ENCODE data around the gene DNAJC5. TPM values are rescaled to one million over a fixed set of nuclear protein-coding genes. Genes with fewer than 3 reads are reported as not detected.

The DNAJC5 gene
- total and polyA plus RNA-seq, 2 donors, result 23.3 to 26.1 TPM

DNA sequence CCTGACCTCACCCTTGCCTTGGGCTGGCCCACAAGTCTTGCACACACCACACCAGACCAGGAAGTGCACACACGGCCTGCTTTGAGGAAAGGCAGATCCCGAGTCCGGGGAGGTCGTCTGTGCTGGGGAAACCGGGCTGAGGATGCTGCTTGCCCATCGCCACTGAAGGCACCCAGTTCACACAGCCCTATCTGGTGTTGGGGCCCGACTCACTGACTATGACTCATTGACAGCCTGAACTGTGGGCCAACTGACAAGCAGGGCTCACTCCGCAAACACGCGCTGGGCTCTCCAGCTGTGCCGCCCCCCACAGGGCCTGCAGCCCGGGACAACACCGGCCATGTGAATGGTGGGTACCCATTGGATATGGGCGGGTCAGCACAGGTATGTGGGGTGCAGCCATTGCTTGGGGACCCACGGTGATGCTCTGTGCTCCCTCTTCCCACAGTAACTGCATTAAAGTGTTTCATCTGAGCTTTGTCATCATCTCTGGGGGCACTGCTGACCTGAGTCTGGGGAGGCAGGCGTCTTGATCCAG, 82.9 kb downstream of the DNAJC5 start:
- Histone ChIP-seq H3K27ac (ENCODE audit: low read depth in 1 of 2, low read length in 1 of 2) (no peak overlapping the region), H3K4me3 (ENCODE audit: low read length in 2 of 2) (peak overlapping the region; percentile 55 to 69), H3K36me3 (ENCODE audit: control insufficient read depth in 2 of 2, insufficient read depth in 2 of 2, low read length in 1 of 2) (peaks cover 10 to 12% of the 10 kb centered on the region in 2 donors), H3K9me3 (ENCODE audit: control insufficient read depth in 2 of 2, insufficient read depth in 1 of 2, low read length in 1 of 2) (peaks cover 0 to 2% of the 10 kb centered on the region in 2 donors), H3K4me1 (ENCODE audit: control insufficient read depth in 2 of 2, insufficient read depth in 2 of 2, low read length in 2 of 2) (peaks cover 15 to 47% of the 10 kb centered on the region in 2 donors), H3K27me3 (ENCODE audit: control insufficient read depth in 2 of 2, insufficient read depth in 1 of 2, low read length in 1 of 2) (peaks cover 0 to 17% of the 10 kb centered on the region in 2 donors)
- no peak for DNase-seq (ENCODE audit: low read depth in 6 of 9, low spot score in 9 of 9)
- 88% methylated on average over 16 of the region's 16 CpGs for WGBS

DNA sequence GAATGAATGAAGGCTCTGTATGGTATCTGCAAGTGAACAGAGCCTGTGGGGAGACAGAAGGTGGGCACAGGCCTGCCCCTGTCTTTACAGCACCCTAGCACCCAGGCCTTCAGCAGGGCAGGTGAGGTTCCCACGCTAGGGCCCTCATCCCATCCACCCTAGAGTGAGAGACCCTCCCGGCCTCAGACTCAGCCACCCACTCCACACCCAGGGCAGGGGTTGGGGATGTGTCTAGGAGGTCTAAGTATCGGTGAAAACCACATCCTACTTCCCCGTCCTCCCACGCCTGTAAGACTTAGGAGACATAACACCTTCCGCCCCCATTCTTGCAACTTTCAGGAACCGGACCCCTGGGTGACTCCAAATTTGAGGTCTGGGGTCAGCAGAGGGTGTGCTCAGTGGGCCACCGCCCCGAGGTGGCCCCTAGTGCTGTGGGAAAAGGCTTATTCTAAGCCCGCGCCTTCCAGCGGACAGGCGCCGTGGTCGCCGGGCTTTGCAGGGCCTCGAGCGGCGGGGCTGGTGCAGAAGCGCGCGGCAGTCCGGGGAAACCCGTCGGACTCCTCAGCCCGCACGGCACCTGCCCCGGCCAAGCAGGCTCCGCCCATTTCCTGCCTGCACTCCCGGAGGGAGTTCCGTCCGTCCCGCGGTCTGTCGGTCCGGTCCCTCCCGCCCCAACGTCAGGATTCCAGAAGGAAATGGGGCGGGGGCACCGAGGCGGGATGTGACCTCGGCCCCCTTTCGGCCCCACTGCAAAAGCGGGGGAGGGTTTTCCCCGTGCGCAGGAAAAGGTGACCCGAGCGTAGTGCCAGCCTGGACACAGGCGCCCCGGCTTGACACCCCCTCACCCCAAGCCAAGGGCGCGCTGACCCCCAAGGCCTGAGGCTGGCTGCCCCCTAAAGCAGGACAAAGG, 83.6 kb downstream of the DNAJC5 start:
- peak overlapping the region; percentile 55 to 69 for H3K4me3 ChIP-seq (ENCODE audit: low read length in 2 of 2)
- peaks cover 0 to 17% of the 10 kb centered on the region in 2 donors for H3K27me3 ChIP-seq (ENCODE audit: control insufficient read depth in 2 of 2, insufficient read depth in 1 of 2, low read length in 1 of 2)
- WGBS, result 3% methylated on average over 52 of the region's 52 CpGs
- DNase-seq (ENCODE audit: low read depth in 6 of 9, low spot score in 9 of 9), result peak in 1 of 9 donors; percentile 55
- peak overlapping the region; percentile 43 to 85 for H3K27ac ChIP-seq (ENCODE audit: low read depth in 1 of 2, low read length in 1 of 2)
- peaks cover 0 to 2% of the 10 kb centered on the region in 2 donors for H3K9me3 ChIP-seq (ENCODE audit: control insufficient read depth in 2 of 2, insufficient read depth in 1 of 2, low read length in 1 of 2)
- H3K36me3 ChIP-seq (ENCODE audit: control insufficient read depth in 2 of 2, insufficient read depth in 2 of 2, low read length in 1 of 2), result peaks cover 17 to 18% of the 10 kb centered on the region in 2 donors
- peaks cover 15 to 47% of the 10 kb centered on the region in 2 donors for H3K4me1 ChIP-seq (ENCODE audit: control insufficient read depth in 2 of 2, insufficient read depth in 2 of 2, low read length in 2 of 2)

DNA sequence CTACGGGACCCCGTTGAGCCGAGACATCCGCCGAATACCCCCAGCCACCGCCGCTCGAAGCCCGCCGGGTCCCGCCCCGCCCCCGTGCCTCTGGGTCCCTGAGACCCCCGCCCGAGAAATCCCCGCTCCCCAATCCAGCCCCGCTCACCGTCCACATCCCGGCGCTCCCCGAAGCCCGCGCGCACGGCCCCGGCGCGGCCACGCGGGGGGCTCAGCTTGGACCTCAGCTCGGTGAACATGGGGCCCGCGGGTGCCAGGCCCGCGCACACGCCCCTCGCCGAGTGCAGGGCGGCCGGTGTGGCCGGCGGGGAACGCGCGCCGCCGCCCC, 84.3 kb downstream of the DNAJC5 start:
- Histone ChIP-seq H3K27ac (ENCODE audit: low read depth in 1 of 2, low read length in 1 of 2) (peak overlapping the region; percentile 43 to 85), H3K4me1 (ENCODE audit: control insufficient read depth in 2 of 2, insufficient read depth in 2 of 2, low read length in 2 of 2) (peaks cover 15 to 44% of the 10 kb centered on the region in 2 donors), H3K9me3 (ENCODE audit: control insufficient read depth in 2 of 2, insufficient read depth in 1 of 2, low read length in 1 of 2) (peaks cover 0 to 2% of the 10 kb centered on the region in 2 donors), H3K27me3 (ENCODE audit: control insufficient read depth in 2 of 2, insufficient read depth in 1 of 2, low read length in 1 of 2) (peaks cover 0 to 17% of the 10 kb centered on the region in 2 donors), H3K4me3 (ENCODE audit: low read length in 2 of 2) (peak overlapping the region; percentile 55 to 69), H3K36me3 (ENCODE audit: control insufficient read depth in 2 of 2, insufficient read depth in 2 of 2, low read length in 1 of 2) (peaks cover 17 to 23% of the 10 kb centered on the region in 2 donors)
- under 1% methylated on average over 47 of the region's 47 CpGs for WGBS
- no peak for DNase-seq (ENCODE audit: low read depth in 6 of 9, low spot score in 9 of 9)

DNA sequence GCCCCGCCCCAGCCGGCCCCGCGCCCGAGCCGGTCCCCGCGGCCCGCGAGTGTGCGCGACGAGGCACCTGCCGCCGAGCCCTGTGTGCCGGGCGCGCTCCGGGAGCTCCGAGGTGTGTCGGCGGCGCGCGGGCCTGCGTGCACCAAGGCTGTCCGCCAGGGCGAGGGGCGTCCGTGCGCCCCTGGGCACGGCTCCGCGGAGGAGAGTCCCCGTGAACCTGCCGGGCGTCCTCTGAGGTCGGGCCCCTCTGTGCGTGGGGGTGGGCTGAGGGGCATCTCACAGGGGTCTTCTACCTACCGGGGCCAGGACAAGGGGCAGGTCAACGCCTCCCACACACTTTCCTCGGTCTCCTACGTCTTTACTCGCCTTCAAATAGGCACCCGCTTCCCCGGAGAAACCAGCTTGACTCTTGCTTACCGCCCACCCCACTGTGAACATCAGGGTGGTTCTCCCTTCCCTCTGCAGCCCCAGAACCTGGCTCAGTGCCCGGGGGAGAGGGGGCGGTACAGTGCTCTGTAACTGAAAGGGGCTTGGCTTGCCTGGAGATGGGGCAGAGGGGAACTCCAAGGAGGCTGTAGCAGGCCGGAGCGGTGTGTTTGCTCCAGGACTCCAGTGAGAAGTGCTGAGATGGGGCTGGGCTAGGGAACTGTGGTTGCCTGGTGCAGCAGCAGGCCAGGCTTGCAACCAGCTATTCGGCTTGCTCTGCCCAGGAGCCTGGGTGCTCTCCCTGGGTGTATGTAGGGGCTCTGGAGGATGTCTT, 84.8 kb downstream of the DNAJC5 start, which contains the start of gene SAMD10:
Gene SAMD10, minus strand, starts transcription at position 86 of the 760 bp plus-strand sequence. CDS start 175 bp downstream, outside the sequence.
- peaks cover 0 to 17% of the 10 kb centered on the region in 2 donors for H3K27me3 ChIP-seq (ENCODE audit: control insufficient read depth in 2 of 2, insufficient read depth in 1 of 2, low read length in 1 of 2)
- under 1% methylated on average over 52 of the region's 52 CpGs for WGBS
- no peaks in the 10 kb centered on the region for H3K9me3 ChIP-seq (ENCODE audit: control insufficient read depth in 2 of 2, insufficient read depth in 1 of 2, low read length in 1 of 2)
- H3K27ac ChIP-seq (ENCODE audit: low read depth in 1 of 2, low read length in 1 of 2), result peak within 1 kb of the TSS; percentile 66 to 85
- H3K4me1 ChIP-seq (ENCODE audit: control insufficient read depth in 2 of 2, insufficient read depth in 2 of 2, low read length in 2 of 2), result peaks cover 15 to 41% of the 10 kb centered on the region in 2 donors
- peak in 3 of 9 donors; percentile 52 to 72 (median 55) for DNase-seq (ENCODE audit: low read depth in 6 of 9, low spot score in 9 of 9)
- H3K36me3 ChIP-seq (ENCODE audit: control insufficient read depth in 2 of 2, insufficient read depth in 2 of 2, low read length in 1 of 2), result peaks cover 22 to 28% of the 10 kb centered on the region in 2 donors
- H3K4me3 ChIP-seq (ENCODE audit: low read length in 2 of 2), result peak within 1 kb of the TSS; percentile 69 to 78

DNA sequence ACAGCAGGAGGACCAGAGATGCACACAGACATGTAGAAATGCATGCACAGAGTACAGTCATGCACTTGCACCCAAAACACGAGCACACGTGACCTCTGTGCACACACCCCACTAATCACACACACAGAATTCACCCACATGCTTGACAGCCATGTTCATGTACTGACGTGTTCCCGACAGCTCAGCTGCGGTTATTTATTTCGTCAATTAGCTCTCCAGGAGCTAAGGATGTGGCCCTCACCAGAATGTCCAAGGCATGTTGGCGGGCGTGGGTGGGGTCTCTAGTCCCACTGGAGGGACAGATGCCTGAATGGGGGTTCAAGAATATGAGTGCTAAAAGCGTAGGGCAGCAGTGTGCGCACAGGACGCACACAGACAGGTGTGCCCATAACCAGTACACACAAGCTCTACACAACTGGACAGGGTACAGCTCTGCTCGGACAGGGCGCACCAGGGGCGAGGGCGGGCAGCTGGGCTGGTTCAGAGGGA, 85.4 kb downstream of the DNAJC5 start:
- H3K27me3 ChIP-seq (ENCODE audit: control insufficient read depth in 2 of 2, insufficient read depth in 1 of 2, low read length in 1 of 2), result peaks cover 0 to 17% of the 10 kb centered on the region in 2 donors
- no peak for DNase-seq (ENCODE audit: low read depth in 6 of 9, low spot score in 9 of 9)
- peaks cover 15 to 41% of the 10 kb centered on the region in 2 donors for H3K4me1 ChIP-seq (ENCODE audit: control insufficient read depth in 2 of 2, insufficient read depth in 2 of 2, low read length in 2 of 2)
- peak overlapping the region; percentile 66 to 85 for H3K27ac ChIP-seq (ENCODE audit: low read depth in 1 of 2, low read length in 1 of 2)
- peaks cover 22 to 29% of the 10 kb centered on the region in 2 donors for H3K36me3 ChIP-seq (ENCODE audit: control insufficient read depth in 2 of 2, insufficient read depth in 2 of 2, low read length in 1 of 2)
- peak overlapping the region; percentile 69 to 78 for H3K4me3 ChIP-seq (ENCODE audit: low read length in 2 of 2)
- no peaks in the 10 kb centered on the region for H3K9me3 ChIP-seq (ENCODE audit: control insufficient read depth in 2 of 2, insufficient read depth in 1 of 2, low read length in 1 of 2)
- WGBS, result 79% methylated on average over 15 of the region's 15 CpGs

DNA sequence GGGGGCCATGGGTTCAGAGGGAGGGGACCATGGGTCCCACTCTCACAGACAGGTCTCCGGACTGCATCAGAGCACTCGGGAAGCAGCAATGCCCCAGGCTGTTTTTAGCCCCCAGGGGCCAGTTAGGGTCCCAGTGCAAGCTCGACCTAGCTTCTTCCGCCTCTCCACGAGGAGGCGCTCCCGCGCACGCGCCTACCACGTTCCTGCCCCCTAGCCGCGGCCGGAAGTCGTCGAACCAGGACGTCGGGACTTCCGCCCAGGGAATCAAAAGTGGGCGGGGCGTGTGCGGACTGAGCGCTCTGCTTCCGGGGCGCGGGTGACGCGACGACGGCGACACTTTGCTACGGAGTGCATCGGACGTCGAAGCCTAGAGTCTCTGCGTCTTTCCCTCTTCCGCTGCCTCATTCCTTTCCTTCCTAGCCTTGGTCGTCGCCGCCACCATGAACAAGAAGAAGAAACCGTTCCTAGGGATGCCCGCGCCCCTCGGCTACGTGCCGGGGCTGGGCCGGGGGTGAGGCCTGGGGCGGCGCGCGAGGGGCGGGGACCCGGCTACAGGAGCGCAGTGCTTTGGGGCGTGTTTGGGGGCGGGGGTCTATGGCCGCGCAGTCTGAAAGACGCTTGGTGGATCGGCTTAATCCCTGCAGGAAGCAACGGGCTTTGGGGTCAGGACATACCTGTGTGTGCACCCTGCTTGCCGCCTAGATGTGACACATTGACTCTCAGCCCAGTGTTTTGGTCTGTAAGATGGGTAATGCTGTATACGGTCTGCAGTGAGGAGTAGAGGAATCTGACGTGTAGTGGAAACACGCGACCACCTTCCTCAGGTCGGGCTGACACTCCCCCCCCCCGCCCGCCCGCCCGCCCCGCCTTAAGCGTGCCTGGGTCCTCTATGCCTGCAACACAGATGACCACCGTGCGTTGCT, 86.1 kb downstream of the DNAJC5 start, which contains the start of gene PRPF6:
Gene PRPF6, plus strand, starts transcription at position 327 of the 923 bp plus-strand sequence. Its CDS starts 114 bp downstream, at position 441.
- peaks cover 26 to 33% of the 10 kb centered on the region in 2 donors for H3K36me3 ChIP-seq (ENCODE audit: control insufficient read depth in 2 of 2, insufficient read depth in 2 of 2, low read length in 1 of 2)
- H3K4me1 ChIP-seq (ENCODE audit: control insufficient read depth in 2 of 2, insufficient read depth in 2 of 2, low read length in 2 of 2), result peaks cover 15 to 41% of the 10 kb centered on the region in 2 donors
- under 1% methylated on average over 75 of the region's 75 CpGs for WGBS
- peak within 1 kb of the TSS; percentile 69 to 78 for H3K4me3 ChIP-seq (ENCODE audit: low read length in 2 of 2)
- DNase-seq (ENCODE audit: low read depth in 6 of 9, low spot score in 9 of 9), result peak; percentile 80 to 97 (median 93)
- H3K9me3 ChIP-seq (ENCODE audit: control insufficient read depth in 2 of 2, insufficient read depth in 1 of 2, low read length in 1 of 2), result no peaks in the 10 kb centered on the region
- H3K27ac ChIP-seq (ENCODE audit: low read depth in 1 of 2, low read length in 1 of 2), result peak within 1 kb of the TSS; percentile 66 to 92
- H3K27me3 ChIP-seq (ENCODE audit: control insufficient read depth in 2 of 2, insufficient read depth in 1 of 2, low read length in 1 of 2), result peaks cover 0 to 17% of the 10 kb centered on the region in 2 donors

DNA sequence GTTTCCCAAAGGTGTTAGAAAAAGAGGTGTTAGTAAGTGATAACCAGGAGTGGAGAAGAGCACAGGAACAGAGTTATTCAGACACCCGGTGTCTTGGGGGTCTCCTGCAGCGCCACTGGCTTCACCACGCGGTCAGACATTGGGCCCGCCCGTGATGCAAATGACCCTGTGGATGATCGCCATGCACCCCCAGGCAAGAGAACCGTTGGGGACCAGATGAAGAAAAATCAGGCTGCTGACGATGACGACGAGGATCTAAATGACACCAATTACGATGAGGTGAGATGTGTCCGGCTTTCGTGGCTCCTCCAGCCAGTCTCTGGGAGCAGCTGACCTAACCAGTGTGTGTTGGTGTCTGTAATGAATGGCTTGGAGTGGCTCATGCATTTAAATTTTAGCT, 88.0 kb downstream of the DNAJC5 start:
- no peaks in the 10 kb centered on the region for H3K9me3 ChIP-seq (ENCODE audit: control insufficient read depth in 2 of 2, insufficient read depth in 1 of 2, low read length in 1 of 2)
- no peak overlapping the region for H3K4me3 ChIP-seq (ENCODE audit: low read length in 2 of 2)
- peaks cover 34 to 47% of the 10 kb centered on the region in 2 donors for H3K36me3 ChIP-seq (ENCODE audit: control insufficient read depth in 2 of 2, insufficient read depth in 2 of 2, low read length in 1 of 2)
- H3K27me3 ChIP-seq (ENCODE audit: control insufficient read depth in 2 of 2, insufficient read depth in 1 of 2, low read length in 1 of 2), result peaks cover 0 to 17% of the 10 kb centered on the region in 2 donors
- 97% methylated on average over 14 of the region's 14 CpGs for WGBS
- H3K4me1 ChIP-seq (ENCODE audit: control insufficient read depth in 2 of 2, insufficient read depth in 2 of 2, low read length in 2 of 2), result peaks cover 15 to 30% of the 10 kb centered on the region in 2 donors
- H3K27ac ChIP-seq (ENCODE audit: low read depth in 1 of 2, low read length in 1 of 2), result no peak overlapping the region
- no peak for DNase-seq (ENCODE audit: low read depth in 6 of 9, low spot score in 9 of 9)

Data from thymus (tissue), 11 donors.